ENCODE results near the gene RAB5A. TPM values are rescaled to one million over a fixed set of nuclear protein-coding genes. Genes with fewer than 3 reads are reported as not detected.

The RAB5A gene
- total RNA-seq, 4 donors from 2014 or later, result 59.2 to 88.3 (median 78.4) TPM

- no peaks in the 10 kb centered on the region for H3K4me1 ChIP-seq
- 70 to 95% methylated on average over 1 of the region's 1 CpG for WGBS, 2 donors (ENCODE audit: low coverage in 1 of 2)
- H3K27ac ChIP-seq, result no peak overlapping the region
- H3K9me3 ChIP-seq, result peaks cover 0 to 10% (median 0%) of the 10 kb centered on the region in 3 donors
- H3K27me3 ChIP-seq, result no peaks in the 10 kb centered on the region
- TF ChIP-seq CTCF (IDR thresholded peaks at IDR 0.05) (no peak), POLR2A (IDR thresholded peaks at IDR 0.05) (no peak), POLR2AphosphoS5 (IDR thresholded peaks at IDR 0.05) (no peak), EP300 (IDR thresholded peaks at IDR 0.05) (no peak)
- ATAC-seq, result no peak
- no peaks in the 10 kb centered on the region for H3K36me3 ChIP-seq
- H3K4me3 ChIP-seq, result no peak overlapping the region
Measured at GRCh38 chr3:19917167-19917566, 29.7 kb upstream of the RAB5A start.

GRCh38 chr3:19920401-19921080, 26.4 kb upstream of the RAB5A start:
- no peak overlapping the region for H3K27ac ChIP-seq
- H3K27me3 ChIP-seq, result no peaks in the 10 kb centered on the region
- no peaks in the 10 kb centered on the region for H3K36me3 ChIP-seq
- no peaks in the 10 kb centered on the region for H3K4me1 ChIP-seq
- TF ChIP-seq POLR2A (IDR thresholded peaks at IDR 0.05) (no peak), EP300 (IDR thresholded peaks at IDR 0.05) (no peak), CTCF (IDR thresholded peaks at IDR 0.05) (no peak), POLR2AphosphoS5 (IDR thresholded peaks at IDR 0.05) (no peak)
- ATAC-seq, result no peak
- no peak overlapping the region for H3K4me3 ChIP-seq
- no peaks in the 10 kb centered on the region for H3K9me3 ChIP-seq
- WGBS, 2 donors (ENCODE audit: low coverage in 1 of 2), result 63 to 83% methylated on average over 4 of the region's 4 CpGs

GRCh38 chr3:19931180-19931692, 15.7 kb upstream of the RAB5A start:
- Histone ChIP-seq H3K36me3 (no peaks in the 10 kb centered on the region), H3K27me3 (peaks cover 8% of the 10 kb centered on the region), H3K9me3 (no peaks in the 10 kb centered on the region), H3K27ac (no peak overlapping the region), H3K4me3 (no peak overlapping the region), H3K4me1 (no peaks in the 10 kb centered on the region)
- ATAC-seq, result no peak
- TF ChIP-seq POLR2A (IDR thresholded peaks at IDR 0.05) (no peak), POLR2AphosphoS5 (IDR thresholded peaks at IDR 0.05) (no peak), CTCF (IDR thresholded peaks at IDR 0.05) (no peak), EP300 (IDR thresholded peaks at IDR 0.05) (no peak)
- 50 to 91% methylated on average over 1 to 2 of the region's 2 CpGs for WGBS, 2 donors (ENCODE audit: low coverage in 1 of 2)

- WGBS, 2 donors (ENCODE audit: low coverage in 1 of 2), result 62 to 80% methylated on average over 1 of the region's 1 CpG
- Histone ChIP-seq H3K27ac (no peak overlapping the region), H3K9me3 (no peaks in the 10 kb centered on the region), H3K36me3 (no peaks in the 10 kb centered on the region), H3K27me3 (peaks cover 8% of the 10 kb centered on the region), H3K4me1 (no peaks in the 10 kb centered on the region), H3K4me3 (no peak overlapping the region)
- TF ChIP-seq POLR2AphosphoS5 (IDR thresholded peaks at IDR 0.05) (no peak), EP300 (IDR thresholded peaks at IDR 0.05) (no peak), POLR2A (IDR thresholded peaks at IDR 0.05) (no peak), CTCF (IDR thresholded peaks at IDR 0.05) (no peak)
- ATAC-seq, result no peak
Measured at GRCh38 chr3:19931767-19932188, 15.1 kb upstream of the RAB5A start.

- Histone ChIP-seq H3K27me3 (peaks cover 8% of the 10 kb centered on the region), H3K36me3 (no peaks in the 10 kb centered on the region), H3K4me1 (no peaks in the 10 kb centered on the region), H3K4me3 (no peak overlapping the region), H3K9me3 (no peaks in the 10 kb centered on the region), H3K27ac (no peak overlapping the region)
- TF ChIP-seq CTCF (IDR thresholded peaks at IDR 0.05) (no peak), POLR2AphosphoS5 (IDR thresholded peaks at IDR 0.05) (no peak), POLR2A (IDR thresholded peaks at IDR 0.05) (no peak), EP300 (IDR thresholded peaks at IDR 0.05) (no peak)
- no peak for ATAC-seq
- 83 to 98% methylated on average over 2 of the region's 2 CpGs for WGBS, 2 donors (ENCODE audit: low coverage in 1 of 2)
Measured at GRCh38 chr3:19932422-19932821, 14.5 kb upstream of the RAB5A start.
